HepG2 (cell line): ENCODE data around the gene TFEB. TPM values are rescaled to one million over a fixed set of nuclear protein-coding genes. Genes with fewer than 3 reads are reported as not detected.

ENCODE experiments used
- ELF3 ChIP-seq: IDR thresholded peaks from 2 replicates; pipeline ENCODE4 v1.6.1; 2016; ENCODE audit warnings: missing genetic modification reagents, missing compliant biosample characterization
- FOXJ3 ChIP-seq: sonication (generic); formaldehyde crosslinking; IDR thresholded peaks from 2 replicates; pipeline ENCODE4 v1.4.0; 2020; ENCODE audit warnings: missing genetic modification reagents, mild to moderate bottlenecking, borderline replicate concordance
- HOMEZ ChIP-seq: IDR thresholded peaks from 2 replicates; pipeline ENCODE4 v1.6.1; 2016; ENCODE audit warnings: low read depth
- MED13 ChIP-seq: sonication (generic); formaldehyde crosslinking; IDR thresholded peaks from 2 replicates; pipeline ENCODE4 v1.5.0; 2020; ENCODE audit warnings: missing genetic modification reagents
- POLR2G ChIP-seq: fragments of 200-400 bp; formaldehyde crosslinking; IDR thresholded peaks from 2 replicates; pipeline ENCODE4 v1.6.1; 2018; ENCODE audit warnings: mild to moderate bottlenecking, low read depth, low read length, moderate library complexity
- SALL2 ChIP-seq: sonication (generic); formaldehyde crosslinking; IDR thresholded peaks from 2 replicates; pipeline ENCODE4 v1.8.1; 2023; ENCODE audit warnings: mild to moderate bottlenecking, missing genetic modification reagents, inconsistent platforms
- SIX1 ChIP-seq: sonication (generic); formaldehyde crosslinking; IDR thresholded peaks from 2 replicates; pipeline ENCODE4 v1.4.0; 2020; ENCODE audit warnings: missing genetic modification reagents, borderline replicate concordance
- SRY ChIP-seq: sonication (generic); formaldehyde crosslinking; IDR thresholded peaks from 2 replicates; pipeline ENCODE4 v1.8.0; 2022; ENCODE audit warnings: mild to moderate bottlenecking, missing genetic modification reagents
- TCF7L2 ChIP-seq: IDR thresholded peaks from 2 replicates; pipeline ENCODE4 v1.6.1; 2011; ENCODE audit warnings: mild to moderate bottlenecking, low read depth, low read length, moderate library complexity
- THRA ChIP-seq: sonication (generic); formaldehyde crosslinking; IDR thresholded peaks from 2 replicates; pipeline ENCODE4 v1.4.0; 2020; ENCODE audit warnings: missing genetic modification reagents, borderline replicate concordance
- ZFAT ChIP-seq: sonication (generic); formaldehyde crosslinking; conservative IDR thresholded peaks from 2 replicates; pipeline ENCODE4 v1.8.1; 2023; ENCODE audit warnings: missing genetic modification reagents, inconsistent platforms
- ZFP36L2 ChIP-seq: sonication (generic); formaldehyde crosslinking; IDR thresholded peaks from 2 replicates; pipeline ENCODE4 v1.4.0; 2020; ENCODE audit warnings: missing genetic modification reagents
- ZNF205 ChIP-seq: IDR thresholded peaks from 2 replicates; pipeline ENCODE4 v1.6.1; 2018; ENCODE audit warnings: missing biosample characterization, missing genetic modification reagents
- ZNF383 ChIP-seq: sonication (generic); formaldehyde crosslinking; IDR thresholded peaks from 2 replicates; pipeline ENCODE4 v1.4.0; 2020; ENCODE audit warnings: missing genetic modification reagents, mild to moderate bottlenecking, borderline replicate concordance
- ZNF710 ChIP-seq: sonication (generic); formaldehyde crosslinking; IDR thresholded peaks from 2 replicates; pipeline ENCODE4 v1.5.0; 2020; ENCODE audit warnings: mild to moderate bottlenecking, missing genetic modification reagents, borderline replicate concordance
- ZNF777 ChIP-seq: sonication (generic); formaldehyde crosslinking; IDR thresholded peaks from 2 replicates; pipeline ENCODE4 v1.4.0; 2020; ENCODE audit warnings: missing genetic modification reagents
- ZNF83 ChIP-seq: sonication (generic); formaldehyde crosslinking; IDR thresholded peaks from 2 replicates; pipeline ENCODE4 v1.4.0; 2020; ENCODE audit warnings: missing genetic modification reagents, mild to moderate bottlenecking, borderline replicate concordance
- polyA plus RNA-seq, 8 experiments: library from polyadenylated mRNA; depleted of rRNA in 3 of 8; stranded (reverse) in 7 of 8; unstranded in 1 of 8; fragments of >200 nt; fragmentation: Illumina TruSeq in 4 of 8; extraction: Trizol in 4 of 8; gene quantifications; 2 replicates each; pipeline versions ENCODE4 v1.2.1 to v1.2.3, GENCODE V29; 2011 to 2016; ENCODE audit warnings: low read depth in 4 of 8, missing spikeins in 1 of 8, mixed read lengths in 1 of 8; ENCODE audit not compliant: insufficient read depth in 1 of 8
- total RNA-seq, 5 experiments: library from RNA; depleted of rRNA; stranded (reverse); fragments of >200 nt; fragmentation: Illumina TruSeq; extraction: Trizol; gene quantifications; 2 replicates each; pipeline ENCODE4 v1.2.3, GENCODE V29; 2016; ENCODE audit warnings: low read depth in 1 of 5
- TF ChIP-seq, protein P1 (sequence below): sonication (generic); formaldehyde crosslinking; IDR thresholded peaks from 2 replicates; pipeline ENCODE4 v1.8.0; 2022; ENCODE audit warnings: mild to moderate bottlenecking, missing genetic modification reagents
- TF ChIP-seq, protein P2 (sequence below): sonication (generic); formaldehyde crosslinking; IDR thresholded peaks from 2 replicates; pipeline ENCODE4 v1.4.0; 2020; ENCODE audit warnings: missing genetic modification reagents, borderline replicate concordance

TFEB gene
- total and polyA plus RNA-seq, 2 of the 13 experiments (the other 11 are each of a cell fraction or from before 2014, with no cell fraction given) = 13.3 to 18.7 TPM

DNA sequence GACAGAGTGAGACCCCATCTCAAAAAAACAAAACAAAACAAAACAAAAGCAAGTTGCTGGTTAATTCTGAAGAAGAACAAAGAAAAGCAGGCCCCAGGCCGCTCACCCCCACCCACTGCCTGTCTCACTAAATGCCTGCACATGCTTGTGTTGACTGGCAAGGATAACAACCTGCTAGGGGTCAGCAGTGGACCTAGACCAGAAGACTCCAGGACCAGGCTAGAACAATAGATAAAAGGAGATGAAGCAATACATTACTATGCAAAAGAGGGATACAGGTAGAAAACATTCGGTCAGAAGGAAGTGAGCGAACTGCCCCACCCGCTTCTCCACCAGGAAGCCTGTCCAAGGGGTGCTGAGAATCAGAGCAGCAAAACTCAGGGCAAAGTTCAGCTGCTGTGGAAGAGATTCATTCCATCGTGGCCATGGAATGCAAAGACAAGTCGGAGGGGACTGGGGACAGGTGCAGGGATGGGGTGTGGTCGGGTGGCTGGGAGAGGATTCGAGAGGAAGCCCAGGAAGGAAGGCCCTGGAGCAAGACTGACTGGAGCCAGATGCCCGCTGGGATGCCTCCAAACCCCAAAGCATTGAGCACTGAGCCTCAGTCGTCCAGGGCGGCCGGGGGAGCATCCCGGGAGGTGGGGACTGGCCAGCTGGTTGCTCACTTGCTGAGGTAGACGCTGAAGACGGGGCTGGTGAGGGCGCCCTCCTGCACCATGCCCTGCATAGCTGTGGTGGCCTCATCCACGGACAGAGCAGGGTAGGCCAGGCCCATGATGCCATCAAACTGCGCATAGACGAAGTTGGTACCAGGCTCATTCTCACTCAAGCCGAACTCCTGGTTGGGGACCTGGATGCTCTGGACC, 6.5 kb upstream of the TFEB start (continued):
- TF ChIP-seq ZFAT (CRISPR knock-in tag) (no peak), HOMEZ (no peak), SALL2 (CRISPR knock-in tag) (0 out of 2 replicates have a peak, but pooled peaks have one; percentile 29), FOXJ3 (CRISPR knock-in tag) (no peak), ZFP36L2 (CRISPR knock-in tag) (no peak), SIX1 (CRISPR knock-in tag) (no peak; the same call in 1 of the 2 replicates), ZNF710 (CRISPR knock-in tag) (no peak), THRA (CRISPR knock-in tag) (peak; percentile 42; the same call in 1 of the 2 replicates), TCF7L2 (no peak), ZNF777 (CRISPR knock-in tag) (no peak), ELF3 (CRISPR knock-in tag) (peak; percentile 97), ZNF205 (CRISPR knock-in tag) (no peak; the same call in 1 of the 2 replicates), POLR2G (no peak), ZNF383 (CRISPR knock-in tag) (no peak), SRY (CRISPR knock-in tag) (no peak), ZNF83 (CRISPR knock-in tag) (no peak), MED13 (no peak)
- TF ChIP-seq, protein P1, sequence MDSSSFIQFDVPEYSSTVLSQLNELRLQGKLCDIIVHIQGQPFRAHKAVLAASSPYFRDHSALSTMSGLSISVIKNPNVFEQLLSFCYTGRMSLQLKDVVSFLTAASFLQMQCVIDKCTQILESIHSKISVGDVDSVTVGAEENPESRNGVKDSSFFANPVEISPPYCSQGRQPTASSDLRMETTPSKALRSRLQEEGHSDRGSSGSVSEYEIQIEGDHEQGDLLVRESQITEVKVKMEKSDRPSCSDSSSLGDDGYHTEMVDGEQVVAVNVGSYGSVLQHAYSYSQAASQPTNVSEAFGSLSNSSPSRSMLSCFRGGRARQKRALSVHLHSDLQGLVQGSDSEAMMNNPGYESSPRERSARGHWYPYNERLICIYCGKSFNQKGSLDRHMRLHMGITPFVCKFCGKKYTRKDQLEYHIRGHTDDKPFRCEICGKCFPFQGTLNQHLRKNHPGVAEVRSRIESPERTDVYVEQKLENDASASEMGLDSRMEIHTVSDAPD (CRISPR knock-in tag) = 0 out of 2 replicates have a peak, but pooled peaks have one; percentile 38
- TF ChIP-seq, protein P2, sequence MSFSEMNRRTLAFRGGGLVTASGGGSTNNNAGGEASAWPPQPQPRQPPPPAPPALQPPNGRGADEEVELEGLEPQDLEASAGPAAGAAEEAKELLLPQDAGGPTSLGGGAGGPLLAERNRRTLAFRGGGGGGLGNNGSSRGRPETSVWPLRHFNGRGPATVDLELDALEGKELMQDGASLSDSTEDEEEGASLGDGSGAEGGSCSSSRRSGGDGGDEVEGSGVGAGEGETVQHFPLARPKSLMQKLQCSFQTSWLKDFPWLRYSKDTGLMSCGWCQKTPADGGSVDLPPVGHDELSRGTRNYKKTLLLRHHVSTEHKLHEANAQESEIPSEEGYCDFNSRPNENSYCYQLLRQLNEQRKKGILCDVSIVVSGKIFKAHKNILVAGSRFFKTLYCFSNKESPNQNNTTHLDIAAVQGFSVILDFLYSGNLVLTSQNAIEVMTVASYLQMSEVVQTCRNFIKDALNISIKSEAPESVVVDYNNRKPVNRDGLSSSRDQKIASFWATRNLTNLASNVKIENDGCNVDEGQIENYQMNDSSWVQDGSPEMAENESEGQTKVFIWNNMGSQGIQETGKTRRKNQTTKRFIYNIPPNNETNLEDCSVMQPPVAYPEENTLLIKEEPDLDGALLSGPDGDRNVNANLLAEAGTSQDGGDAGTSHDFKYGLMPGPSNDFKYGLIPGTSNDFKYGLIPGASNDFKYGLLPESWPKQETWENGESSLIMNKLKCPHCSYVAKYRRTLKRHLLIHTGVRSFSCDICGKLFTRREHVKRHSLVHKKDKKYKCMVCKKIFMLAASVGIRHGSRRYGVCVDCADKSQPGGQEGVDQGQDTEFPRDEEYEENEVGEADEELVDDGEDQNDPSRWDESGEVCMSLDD = no peak
